NCI-H1092 (cell line): ENCODE results near the gene EOLA1.
A peak's percentile ranks its signal among the peaks of the same experiment; 100 is the strongest.
"Not testable (repeated sequence)": the region's sequence is repeated elsewhere in the genome, so short reads cannot be mapped to it uniquely, and the experiment has no call there.

ENCODE experiments used
- DNase-seq: peaks from one replicate; lab custom pipeline; 2025; lab: John Stamatoyannopoulos, UW

EOLA1 gene

GRCh38 chrX:149540621-149541520 is at the start of gene EOLA1:
TSS of gene EOLA1 (plus strand) at chrX:149541012. CDS start at chrX:149545631, 4,619 bp downstream.
- DNase-seq: peak; percentile 95

- DNase-seq: no peak
Measured at GRCh38 chrX:149491812-149492211, 49.0 kb upstream of the EOLA1 start.

- DNase-seq: no peak
Measured at GRCh38 chrX:149493567-149494562, 46.9 kb upstream of the EOLA1 start.

- no peak for DNase-seq
Measured at GRCh38 chrX:149494844-149495565, 45.8 kb upstream of the EOLA1 start.

GRCh38 chrX:149495573-149496071 is 45.2 kb upstream of the EOLA1 start:
- DNase-seq: no peak

GRCh38 chrX:149497054-149497453 is 43.8 kb upstream of the EOLA1 start:
- no peak for DNase-seq

GRCh38 chrX:149497626-149498025 is 43.2 kb upstream of the EOLA1 start:
- DNase-seq: no peak

- DNase-seq: no peak
Measured at GRCh38 chrX:149498767-149499166, 42.0 kb upstream of the EOLA1 start.

GRCh38 chrX:149499766-149500165 is 41.0 kb upstream of the EOLA1 start:
- DNase-seq: no peak

GRCh38 chrX:149502923-149503322 is 37.9 kb upstream of the EOLA1 start:
- not testable (repeated sequence) for DNase-seq

- not testable (repeated sequence) for DNase-seq
Measured at GRCh38 chrX:149503446-149503845, 37.4 kb upstream of the EOLA1 start.

- DNase-seq: peak; percentile 13
Measured at GRCh38 chrX:149504226-149504914, 36.4 kb upstream of the EOLA1 start.

GRCh38 chrX:149504915-149505651 is 35.7 kb upstream of the EOLA1 start, which contains the start of gene IDS:
TSS of gene IDS (minus strand) at chrX:149505306. CDS start at chrX:149505137, 169 bp downstream.
- peak; percentile 87 for DNase-seq

GRCh38 chrX:149505671-149506070 is 35.1 kb upstream of the EOLA1 start:
- DNase-seq: no peak

GRCh38 chrX:149506349-149506748 is 34.5 kb upstream of the EOLA1 start:
- no peak for DNase-seq

- DNase-seq: no peak
Measured at GRCh38 chrX:149508467-149508866, 32.3 kb upstream of the EOLA1 start.

- no peak for DNase-seq
Measured at GRCh38 chrX:149510386-149510785, 30.4 kb upstream of the EOLA1 start.

GRCh38 chrX:149511081-149511480 is 29.7 kb upstream of the EOLA1 start:
- DNase-seq: no peak

- DNase-seq: peak; percentile 27
Measured at GRCh38 chrX:149512225-149512885, 28.5 kb upstream of the EOLA1 start.
